ENCODE measurements around the gene TMEM37. TPM values are rescaled to one million over a fixed set of nuclear protein-coding genes. Genes with fewer than 3 reads are reported as not detected.

The TMEM37 gene
- total and polyA plus RNA-seq, 8 donors: 15.3 to 31.2 (median 28.0) TPM

- peaks cover 14 to 18% of the 10 kb centered on the region in 2 donors for H3K4me1 ChIP-seq
- no peak for ATAC-seq
- intact Hi-C loops (cut with DNase I): no loop called here
These were observed 9.1 kb upstream of the TMEM37 start for GRCh38 chr2:119422360-119423107.

GRCh38 chr2:119423108-119423444 is 8.6 kb upstream of the TMEM37 start:
- ATAC-seq (no peak), DNase-seq (no peak)
- no peaks in the 10 kb centered on the region for H3K9me3 ChIP-seq
- intact Hi-C loops (cut with DNase I): no loop called here
- TF ChIP-seq CTCF (IDR thresholded peaks at IDR 0.05): no peak
- H3K4me1 ChIP-seq: peaks cover 16 to 24% of the 10 kb centered on the region in 2 donors
- H3K27me3 ChIP-seq: peaks cover 0 to 11% of the 10 kb centered on the region in 2 donors
- H3K27ac ChIP-seq: no peak overlapping the region
- no peak overlapping the region for H3K4me3 ChIP-seq
- H3K36me3 ChIP-seq: no peaks in the 10 kb centered on the region

More at GRCh38 chr2:119422360-119423107, 9.1 kb upstream of the TMEM37 start:
- H3K27ac ChIP-seq: no peak overlapping the region
- TF ChIP-seq CTCF (IDR thresholded peaks at IDR 0.05): no peak
- no peaks in the 10 kb centered on the region for H3K9me3 ChIP-seq
- peaks cover 0 to 11% of the 10 kb centered on the region in 2 donors for H3K27me3 ChIP-seq
- no peak for DNase-seq
- no peaks in the 10 kb centered on the region for H3K36me3 ChIP-seq
- H3K4me3 ChIP-seq: no peak overlapping the region

GRCh38 chr2:119423811-119424210 is 7.8 kb upstream of the TMEM37 start:
- peaks cover 18 to 31% of the 10 kb centered on the region in 2 donors for H3K4me1 ChIP-seq
- ATAC-seq: no peak
- H3K4me3 ChIP-seq: no peak overlapping the region
- H3K9me3 ChIP-seq: no peaks in the 10 kb centered on the region
- DNase-seq: no peak
- no peak for TF ChIP-seq CTCF (IDR thresholded peaks at IDR 0.05)
- peaks cover 0 to 11% of the 10 kb centered on the region in 2 donors for H3K27me3 ChIP-seq
- H3K36me3 ChIP-seq: no peaks in the 10 kb centered on the region
- H3K27ac ChIP-seq: no peak overlapping the region
- intact Hi-C loops (cut with DNase I): no loop called here

GRCh38 chr2:119424284-119425118 is 7.2 kb upstream of the TMEM37 start:
- H3K27me3 ChIP-seq: peaks cover 0 to 11% of the 10 kb centered on the region in 2 donors
- H3K36me3 ChIP-seq: no peaks in the 10 kb centered on the region
- ATAC-seq (no peak), DNase-seq (no peak)
- H3K9me3 ChIP-seq: no peaks in the 10 kb centered on the region
- TF ChIP-seq CTCF (IDR thresholded peaks at IDR 0.05): no peak
- no peak overlapping the region for H3K27ac ChIP-seq
- H3K4me3 ChIP-seq: no peak overlapping the region
- intact Hi-C loops (cut with DNase I): no loop called here
- peaks cover 20 to 38% of the 10 kb centered on the region in 2 donors for H3K4me1 ChIP-seq

- Histone ChIP-seq H3K4me3 (no peak overlapping the region), H3K36me3 (no peaks in the 10 kb centered on the region), H3K27ac (no peak overlapping the region), H3K27me3 (peaks cover 0 to 14% of the 10 kb centered on the region in 2 donors), H3K9me3 (no peaks in the 10 kb centered on the region), H3K4me1 (peaks cover 23 to 43% of the 10 kb centered on the region in 2 donors)
- ATAC-seq (no peak), DNase-seq (no peak)
- TF ChIP-seq CTCF (IDR thresholded peaks at IDR 0.05): no peak
- intact Hi-C loops (cut with DNase I): no loop called here
These were observed 6.6 kb upstream of the TMEM37 start for GRCh38 chr2:119425119-119425405.
